IPS-NIHi7 (cell line): ENCODE results near the gene DUSP9.

Source experiments
- DNase-seq: peaks from one replicate; pipeline ENCODE4 v3.0.0; 2012; ENCODE audit warnings: mixed read lengths; ENCODE audit errors: extremely low spot score

The DUSP9 gene

GRCh38 chrX:153647461-153648357, 706 bp downstream of the DUSP9 start:
- DNase-seq, result no peak

- DNase-seq, result no peak
Observed at GRCh38 chrX:153648358-153649177, 1.6 kb downstream of the DUSP9 start.

- peak; percentile 80 for DNase-seq
Observed at GRCh38 chrX:153649178-153649914, 2.3 kb downstream of the DUSP9 start.

- no peak for DNase-seq
Observed at GRCh38 chrX:153649915-153650782, 3.1 kb downstream of the DUSP9 start.

- DNase-seq, result no peak
Observed at GRCh38 chrX:153650959-153651358, 4.0 kb downstream of the DUSP9 start.

- no peak for DNase-seq
Observed at GRCh38 chrX:153651540-153652079, 4.6 kb downstream of the DUSP9 start.

- DNase-seq, result no peak
Observed at GRCh38 chrX:153653556-153653955, 6.6 kb downstream of the DUSP9 start.

GRCh38 chrX:153657161-153657560, 10.2 kb downstream of the DUSP9 start:
- no peak for DNase-seq

- no peak for DNase-seq
Observed at GRCh38 chrX:153659268-153659667, 12.3 kb downstream of the DUSP9 start.

- peak; percentile 22 for DNase-seq
Observed at GRCh38 chrX:153662266-153662665, 15.3 kb downstream of the DUSP9 start.

- DNase-seq, result peak; percentile 2
Observed at GRCh38 chrX:153665726-153666306, 18.8 kb downstream of the DUSP9 start.

- DNase-seq, result peak; percentile 2
Observed at GRCh38 chrX:153667281-153667955, 20.4 kb downstream of the DUSP9 start.

- DNase-seq, result peak; percentile 69
Observed at GRCh38 chrX:153667956-153668396, 21.0 kb downstream of the DUSP9 start.

GRCh38 chrX:153668423-153669173, 21.6 kb downstream of the DUSP9 start:
- no peak for DNase-seq

- DNase-seq, result peak; percentile 63
Observed at GRCh38 chrX:153669174-153669890, 22.3 kb downstream of the DUSP9 start.

GRCh38 chrX:153669901-153670731, 23.1 kb downstream of the DUSP9 start:
- peak; percentile 5 for DNase-seq
